Thymus (tissue), 11 donors: Measurements from ENCODE around the gene APPBP2. TPM values are rescaled to one million over a fixed set of nuclear protein-coding genes. Genes with fewer than 3 reads are reported as not detected.

Source experiments
- DNase-seq, 9 donors: peaks; one replicate each; pipeline ENCODE4 v3.0.0-alpha.2; 2013; ENCODE audit warnings: low spot score in 9 of 9, low read depth in 6 of 9, missing footprints in 1 of 9
- H3K27ac ChIP-seq, 2 donors: one replicate each; pipeline ENCODE4 v1.5.1; 2013; ENCODE audit warnings: control low read depth in 1 of 2, low read depth in 1 of 2, low read length in 1 of 2, mild to moderate bottlenecking in 1 of 2, moderate library complexity in 1 of 2
- H3K27me3 ChIP-seq, 2 donors: one replicate each; pipeline ENCODE4 v1.5.1; 2013; ENCODE audit warnings: low read length in 1 of 2; ENCODE audit not compliant: control insufficient read depth in 2 of 2, insufficient read depth in 1 of 2
- H3K36me3 ChIP-seq, 2 donors: one replicate each; pipeline ENCODE4 v1.5.1; 2013; ENCODE audit warnings: low read length in 1 of 2, mild to moderate bottlenecking in 1 of 2, moderate library complexity in 1 of 2; ENCODE audit not compliant: control insufficient read depth in 2 of 2, insufficient read depth in 2 of 2
- H3K4me1 ChIP-seq, 2 donors: one replicate each; pipeline ENCODE4 v1.5.1; 2013; ENCODE audit warnings: low read length in 2 of 2; ENCODE audit not compliant: control insufficient read depth in 2 of 2, insufficient read depth in 2 of 2
- H3K4me3 ChIP-seq, 2 donors: one replicate each; pipeline ENCODE4 v1.5.1; 2013; ENCODE audit warnings: low read length in 2 of 2, control low read depth in 1 of 2, mild to moderate bottlenecking in 1 of 2
- H3K9me3 ChIP-seq, 2 donors: one replicate each; pipeline ENCODE4 v1.5.1; 2013; ENCODE audit warnings: low read length in 1 of 2, mild to moderate bottlenecking in 1 of 2; ENCODE audit not compliant: control insufficient read depth in 2 of 2, insufficient read depth in 1 of 2
- WGBS: extraction: QIAGEN DNeasy Blood & Tissue Kit; methylation state at CpG from one replicate; pipeline ENCODE4 v1.1.7; 2013; 5-methylcytosine and 5-hydroxymethylcytosine counted together
- polyA plus RNA-seq: library from polyadenylated mRNA; stranded (reverse); fragments of 200-250 nt; gene quantifications from one replicate; pipeline ENCODE4 v1.2.3, GENCODE V29; 2013
- total RNA-seq: library from RNA; stranded (reverse); fragments of 120-200 nt; gene quantifications from one replicate; pipeline ENCODE4 v1.2.4, GENCODE V29; 2013
- donor health status: healthy.

Gene APPBP2
- total and polyA plus RNA-seq, 2 donors, result 11.4 to 17.8 TPM

- no peak for DNase-seq
- Histone ChIP-seq H3K27ac (no peak overlapping the region), H3K36me3 (peaks cover 4 to 6% of the 10 kb centered on the region in 2 donors), H3K9me3 (no peaks in the 10 kb centered on the region), H3K4me3 (no peak overlapping the region), H3K27me3 (no peaks in the 10 kb centered on the region), H3K4me1 (no peaks in the 10 kb centered on the region)
- WGBS, result 93% methylated on average over 11 of the region's 11 CpGs
Measured at GRCh38 chr17:60513014-60513413, 13.0 kb downstream of the APPBP2 start.

- H3K4me1 ChIP-seq, result no peaks in the 10 kb centered on the region
- H3K27me3 ChIP-seq, result no peaks in the 10 kb centered on the region
- peaks cover 3 to 4% of the 10 kb centered on the region in 2 donors for H3K36me3 ChIP-seq
- H3K4me3 ChIP-seq, result no peak overlapping the region
- no peak for DNase-seq
- no peak overlapping the region for H3K27ac ChIP-seq
- H3K9me3 ChIP-seq, result no peaks in the 10 kb centered on the region
Measured at GRCh38 chr17:60510723-60511122, 15.3 kb downstream of the APPBP2 start.

- no peaks in the 10 kb centered on the region for H3K9me3 ChIP-seq
- H3K27ac ChIP-seq, result no peak overlapping the region
- H3K27me3 ChIP-seq, result no peaks in the 10 kb centered on the region
- H3K36me3 ChIP-seq, result peaks cover 3 to 4% of the 10 kb centered on the region in 2 donors
- H3K4me1 ChIP-seq, result no peaks in the 10 kb centered on the region
- 98% methylated on average over 4 of the region's 4 CpGs for WGBS
- DNase-seq, result no peak
- no peak overlapping the region for H3K4me3 ChIP-seq
Measured at GRCh38 chr17:60510031-60510430, 16.0 kb downstream of the APPBP2 start.

- Histone ChIP-seq H3K27me3 (no peaks in the 10 kb centered on the region), H3K27ac (no peak overlapping the region), H3K9me3 (no peaks in the 10 kb centered on the region), H3K36me3 (peaks cover 0 to 3% of the 10 kb centered on the region in 2 donors), H3K4me3 (no peak overlapping the region), H3K4me1 (no peaks in the 10 kb centered on the region)
- WGBS, result 90% methylated on average over 1 of the region's 1 CpG
- no peak for DNase-seq
Measured at GRCh38 chr17:60508384-60508980, 17.6 kb downstream of the APPBP2 start.

- WGBS, result 95% methylated on average over 1 of the region's 1 CpG
- DNase-seq, result peak in 1 of 9 donors; percentile 1
- H3K36me3 ChIP-seq, result peaks cover 0 to 5% of the 10 kb centered on the region in 2 donors
- no peaks in the 10 kb centered on the region for H3K4me1 ChIP-seq
- H3K27ac ChIP-seq, result no peak overlapping the region
- no peaks in the 10 kb centered on the region for H3K9me3 ChIP-seq
- no peak overlapping the region for H3K4me3 ChIP-seq
- H3K27me3 ChIP-seq, result no peaks in the 10 kb centered on the region
Measured at GRCh38 chr17:60506312-60506711, 19.7 kb downstream of the APPBP2 start.

GRCh38 chr17:60502145-60502544, 23.9 kb downstream of the APPBP2 start:
- WGBS, result 97% methylated on average over 4 of the region's 4 CpGs
- no peak for DNase-seq
- H3K36me3 ChIP-seq, result peaks cover 4 to 11% of the 10 kb centered on the region in 2 donors
- H3K9me3 ChIP-seq, result no peaks in the 10 kb centered on the region
- no peaks in the 10 kb centered on the region for H3K4me1 ChIP-seq
- H3K4me3 ChIP-seq, result no peak overlapping the region
- H3K27me3 ChIP-seq, result no peaks in the 10 kb centered on the region
- H3K27ac ChIP-seq, result no peak overlapping the region

- no peak for DNase-seq
- Histone ChIP-seq H3K27me3 (no peaks in the 10 kb centered on the region), H3K9me3 (no peaks in the 10 kb centered on the region), H3K4me1 (no peaks in the 10 kb centered on the region), H3K27ac (no peak overlapping the region), H3K36me3 (peaks cover 8 to 11% of the 10 kb centered on the region in 2 donors), H3K4me3 (no peak overlapping the region)
- 94% methylated on average over 2 of the region's 2 CpGs for WGBS
Measured at GRCh38 chr17:60501589-60501988, 24.5 kb downstream of the APPBP2 start.

- H3K27me3 ChIP-seq, result no peaks in the 10 kb centered on the region
- no peaks in the 10 kb centered on the region for H3K4me1 ChIP-seq
- peaks cover 12 to 13% of the 10 kb centered on the region in 2 donors for H3K9me3 ChIP-seq
- H3K4me3 ChIP-seq, result no peak overlapping the region
- no peak overlapping the region for H3K27ac ChIP-seq
- no peak for DNase-seq
- H3K36me3 ChIP-seq, result peaks cover 43 to 44% of the 10 kb centered on the region in 2 donors
Measured at GRCh38 chr17:60496041-60496440, 30.0 kb downstream of the APPBP2 start.

- Histone ChIP-seq H3K4me1 (no peaks in the 10 kb centered on the region), H3K27me3 (no peaks in the 10 kb centered on the region), H3K36me3 (peaks cover 44 to 50% of the 10 kb centered on the region in 2 donors), H3K4me3 (no peak overlapping the region), H3K9me3 (peaks cover 12 to 13% of the 10 kb centered on the region in 2 donors), H3K27ac (no peak overlapping the region)
- over 99% methylated on average over 2 of the region's 2 CpGs for WGBS
- no peak for DNase-seq
Measured at GRCh38 chr17:60495260-60495659, 30.8 kb downstream of the APPBP2 start.
